Renal cortex interstitium (tissue), 11 donors: ENCODE results near the gene TMCC2. TPM values are rescaled to one million over a fixed set of nuclear protein-coding genes. Genes with fewer than 3 reads are reported as not detected.

Experiments used
- DNase-seq, 11 donors: peaks; one replicate each; pipeline ENCODE4 v3.0.0-alpha.2; 2013; ENCODE audit warnings: low read depth in 9 of 11, low spot score in 4 of 11; ENCODE audit errors: extremely low read depth in 1 of 11
- polyA plus RNA-seq, 3 donors: library from polyadenylated mRNA; unstranded; fragments of 120-200 nt; gene quantifications; one replicate each; pipeline ENCODE4 v1.2.1, GENCODE V29; 2013; ENCODE audit not compliant: insufficient read length in 3 of 3

Gene TMCC2
- polyA plus RNA-seq, 3 donors = 7.2 to 8.7 (median 7.9) TPM

- DNase-seq = peak; percentile 63 to 85 (median 77)
Observed at GRCh38 chr1:205255941-205256780, 28.4 kb downstream of the TMCC2 start.

DNA sequence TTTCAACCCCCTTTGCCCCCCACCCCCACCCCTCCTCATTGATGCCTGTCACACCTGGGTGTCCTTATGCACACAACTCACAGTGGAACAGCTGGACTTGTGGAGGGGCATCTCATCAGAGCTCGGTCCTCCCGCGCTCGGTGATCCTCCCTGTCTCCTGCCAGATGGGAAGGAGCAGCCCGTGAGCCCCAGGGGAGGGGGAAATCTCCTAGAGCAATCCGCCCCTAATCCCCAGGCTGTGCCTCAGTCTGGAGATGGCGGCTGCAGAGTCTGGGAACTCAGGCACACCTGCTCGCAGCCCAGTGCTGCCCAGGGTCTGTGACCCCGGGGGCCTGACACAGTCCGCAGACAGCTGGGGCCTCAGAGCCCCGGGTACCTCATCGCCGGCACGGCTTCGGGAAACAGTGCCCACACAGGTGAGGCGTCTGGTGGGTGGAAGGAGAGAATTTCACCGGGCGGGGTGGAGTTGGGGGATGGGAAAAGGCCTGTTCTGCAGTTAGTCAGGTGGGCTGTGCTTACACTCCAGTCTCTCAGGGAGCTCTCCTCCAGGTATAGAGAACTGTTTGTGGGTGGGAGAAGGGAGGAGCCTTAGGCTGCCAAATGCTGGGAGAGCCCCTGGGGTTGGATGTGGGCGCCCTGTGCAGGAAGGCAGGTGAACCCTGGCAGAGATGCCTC lies 29.3 kb downstream of the TMCC2 start:
- no peak for DNase-seq

DNA sequence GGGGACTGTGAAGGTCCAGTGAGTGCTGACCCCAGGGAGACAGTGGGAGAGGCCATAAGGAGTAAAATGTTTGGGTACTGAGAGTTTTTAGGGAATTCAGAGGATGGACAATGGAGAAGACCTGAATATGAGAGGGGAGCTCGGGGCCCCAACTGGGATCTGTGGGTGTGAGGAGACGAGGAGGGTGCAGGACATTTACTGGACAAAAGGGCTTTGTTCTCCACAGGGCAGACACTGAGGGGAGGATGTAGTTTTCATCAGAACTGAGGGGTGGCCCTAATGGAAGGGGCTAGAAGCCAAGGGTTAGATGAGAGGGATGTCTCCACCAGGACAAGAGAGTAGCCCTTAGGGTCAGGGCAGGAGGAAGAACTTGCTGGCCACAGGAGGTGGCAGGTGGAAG lies 30.0 kb downstream of the TMCC2 start:
- DNase-seq = no peak

DNA sequence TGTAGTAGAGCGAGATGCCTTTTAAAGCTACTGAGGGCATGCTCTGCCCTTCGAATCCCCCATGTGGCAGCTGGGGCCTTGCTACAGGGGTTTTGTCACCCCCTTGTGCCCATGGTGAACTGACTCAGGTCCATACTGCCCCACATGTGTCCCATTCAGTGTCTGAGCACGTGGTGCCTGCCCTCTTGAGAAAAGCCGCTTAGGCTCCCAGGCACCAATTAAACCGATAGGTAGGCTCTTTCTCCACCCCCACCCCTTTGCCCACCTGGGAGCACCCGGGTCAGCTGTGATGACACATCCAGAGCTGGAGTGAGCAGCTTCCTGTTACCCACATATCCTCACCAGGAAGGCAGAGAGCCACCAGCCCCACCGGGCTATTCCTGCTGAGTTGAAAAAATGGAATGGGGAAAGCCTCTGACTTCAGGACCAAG lies 30.5 kb downstream of the TMCC2 start:
- no peak for DNase-seq

DNA sequence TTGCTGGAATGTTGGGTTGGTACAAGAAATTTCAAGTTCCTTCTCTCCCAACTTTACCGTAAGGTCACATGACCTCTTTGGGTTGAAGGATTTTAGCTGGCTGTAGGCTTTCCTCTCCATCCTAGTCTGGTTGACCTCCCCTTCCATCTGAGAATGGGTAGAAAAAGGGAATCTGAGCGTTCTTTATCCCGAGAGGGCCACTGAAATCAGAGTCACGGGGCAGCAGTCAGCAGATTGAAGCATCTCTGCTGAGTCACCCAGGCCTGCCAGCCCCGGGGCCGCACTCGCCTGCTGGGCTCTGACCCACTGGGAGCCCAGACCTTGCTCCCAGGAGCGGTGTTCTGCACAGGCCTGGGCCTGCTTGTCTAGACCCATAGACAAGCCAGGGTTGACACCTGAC lies 31.0 kb downstream of the TMCC2 start:
- no peak for DNase-seq

DNA sequence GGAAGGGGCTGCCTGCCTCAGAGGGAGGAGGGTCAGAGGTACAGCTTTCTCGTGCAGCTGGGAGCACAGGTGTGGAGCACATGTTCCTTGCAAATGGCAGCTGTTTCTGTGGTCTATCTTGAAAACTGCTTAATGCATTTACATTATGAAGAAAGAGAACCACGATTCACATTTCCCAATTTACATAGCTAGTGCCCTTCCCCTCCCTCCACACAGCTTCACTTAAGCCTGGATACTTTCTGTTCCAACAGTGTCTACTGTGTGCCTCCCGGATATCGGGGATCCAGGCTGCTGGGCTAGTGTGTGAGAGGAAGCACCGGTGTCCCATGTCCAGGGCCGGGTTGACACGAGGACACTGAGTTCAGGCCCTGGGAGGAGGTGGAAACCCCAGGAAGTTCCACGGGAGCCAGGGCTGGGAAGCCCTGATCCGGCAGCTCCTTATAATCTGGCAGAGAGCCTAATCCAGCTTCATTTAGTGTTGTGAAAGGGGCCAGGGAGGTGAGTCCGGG lies 31.6 kb downstream of the TMCC2 start:
- DNase-seq = no peak

DNA sequence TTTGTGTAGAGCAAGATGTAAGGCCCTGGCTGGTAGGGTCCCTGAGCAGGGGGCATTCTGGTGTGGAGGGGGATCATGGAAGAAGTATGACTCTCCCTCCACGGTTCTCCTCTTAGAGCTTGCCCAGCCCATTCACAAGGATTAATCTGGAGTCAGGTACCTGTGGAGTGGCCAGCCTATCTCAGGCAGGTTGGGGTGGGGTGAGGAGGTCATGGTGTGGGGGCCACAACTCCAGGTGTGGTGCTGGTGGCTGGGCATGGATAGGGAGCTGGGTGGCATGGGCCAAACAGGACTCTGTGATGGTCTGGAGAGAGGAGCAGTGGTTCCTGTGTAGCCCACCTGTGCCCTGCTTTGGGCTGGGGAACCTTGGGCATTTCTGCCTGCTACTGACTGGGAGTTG lies 32.3 kb downstream of the TMCC2 start:
- DNase-seq = no peak

DNA sequence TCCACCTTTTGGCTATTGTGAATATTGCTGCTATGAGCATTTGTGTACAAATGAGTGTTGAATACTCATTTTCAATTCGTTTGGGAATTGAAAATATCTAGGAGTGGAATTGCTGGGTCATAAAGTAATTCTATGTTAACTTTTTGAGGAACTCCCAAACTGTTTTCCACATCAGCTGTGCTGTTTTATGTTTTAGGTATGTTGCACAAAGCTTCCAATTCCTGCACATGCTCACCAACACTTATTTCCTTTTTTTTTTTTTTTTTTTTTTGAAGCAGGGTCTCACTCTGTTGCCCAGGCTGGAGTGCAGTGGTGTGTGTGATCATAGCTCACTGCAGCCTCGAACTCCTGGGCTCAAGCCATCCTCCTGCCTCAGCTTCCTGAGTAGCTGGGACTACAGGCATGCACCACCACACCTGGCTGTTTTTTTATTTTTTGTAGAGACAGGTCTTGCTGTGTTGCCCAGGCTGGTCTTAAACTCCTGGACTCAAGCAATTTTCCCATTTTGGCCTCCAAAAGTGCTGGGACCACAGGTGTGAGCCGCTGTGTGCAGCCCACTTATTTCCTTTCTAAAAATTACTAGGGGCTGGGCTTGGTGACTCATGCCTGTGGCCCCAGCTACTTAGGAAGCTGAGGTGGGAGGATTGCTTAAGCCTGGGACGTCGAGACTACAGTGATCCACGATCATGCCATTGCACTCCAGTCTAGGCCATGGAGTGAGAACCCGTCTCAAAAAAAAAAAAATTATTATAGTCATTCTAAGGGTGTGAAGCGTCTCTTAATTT lies 33.4 kb downstream of the TMCC2 start:
- no peak for DNase-seq

- no peak for DNase-seq
Observed at GRCh38 chr1:205261946-205262691, 34.4 kb downstream of the TMCC2 start.

GRCh38 chr1:205262731-205263171 lies 35.0 kb downstream of the TMCC2 start:
- DNase-seq = no peak

DNA sequence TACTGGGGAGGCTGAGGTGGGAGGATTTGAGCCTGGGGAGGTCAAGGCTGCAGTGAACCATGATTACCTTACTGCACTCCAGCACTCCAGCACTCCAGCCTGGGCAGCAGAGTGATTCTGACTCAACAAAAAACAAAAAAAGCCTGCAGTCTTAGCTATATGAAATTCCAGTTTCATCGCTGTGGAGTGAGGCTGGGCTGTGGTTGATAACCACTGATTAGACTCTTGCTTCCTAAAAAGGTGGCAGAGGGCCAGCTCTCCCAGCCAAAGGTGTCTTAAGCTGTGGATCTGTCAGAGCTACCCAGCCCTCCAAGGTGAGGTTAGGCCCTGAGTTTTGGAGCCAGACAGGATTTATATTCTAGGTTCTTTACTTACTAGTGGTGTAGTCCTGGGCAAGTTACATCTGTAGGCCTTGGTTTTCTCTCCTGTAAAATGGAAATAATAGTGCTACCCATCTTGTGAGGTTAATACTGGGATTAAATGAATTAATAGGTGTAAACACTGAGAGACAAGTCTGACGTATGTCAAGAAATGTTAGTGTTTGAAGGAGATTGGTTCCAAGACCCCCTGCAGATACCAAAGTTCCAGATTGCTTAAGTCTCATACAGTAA lies 35.9 kb downstream of the TMCC2 start:
- DNase-seq = no peak

- no peak for DNase-seq
Observed at GRCh38 chr1:205266611-205267305, 39.0 kb downstream of the TMCC2 start.

DNA sequence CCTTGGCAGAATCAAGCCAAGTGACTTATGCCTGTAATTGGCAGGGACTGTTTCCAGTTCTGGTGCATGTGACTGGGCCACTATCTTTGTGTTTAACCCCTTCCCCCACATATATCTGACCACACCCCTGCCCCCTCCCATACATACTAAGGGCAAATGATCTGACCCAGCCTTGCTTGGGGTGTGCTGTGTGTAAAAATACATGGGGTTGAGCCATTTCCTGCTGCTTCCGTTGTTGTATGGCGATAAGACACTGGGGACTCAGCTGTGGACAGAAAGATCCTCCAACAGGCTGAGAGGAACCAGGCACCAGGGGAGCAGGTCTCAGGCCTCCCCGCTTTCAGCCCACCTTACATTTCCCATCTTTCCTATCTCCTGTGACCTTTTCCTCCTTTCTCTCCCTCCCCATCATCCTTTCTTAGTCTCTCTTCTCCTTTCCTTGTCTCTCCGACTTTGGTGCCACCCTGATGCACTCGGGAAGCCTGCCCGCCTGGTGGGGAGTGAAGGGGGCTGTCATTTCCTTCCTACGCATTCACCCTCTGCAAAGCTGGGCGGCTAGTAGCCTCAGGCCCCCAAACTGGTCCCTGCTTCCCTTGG lies 39.7 kb downstream of the TMCC2 start:
- no peak for DNase-seq

DNA sequence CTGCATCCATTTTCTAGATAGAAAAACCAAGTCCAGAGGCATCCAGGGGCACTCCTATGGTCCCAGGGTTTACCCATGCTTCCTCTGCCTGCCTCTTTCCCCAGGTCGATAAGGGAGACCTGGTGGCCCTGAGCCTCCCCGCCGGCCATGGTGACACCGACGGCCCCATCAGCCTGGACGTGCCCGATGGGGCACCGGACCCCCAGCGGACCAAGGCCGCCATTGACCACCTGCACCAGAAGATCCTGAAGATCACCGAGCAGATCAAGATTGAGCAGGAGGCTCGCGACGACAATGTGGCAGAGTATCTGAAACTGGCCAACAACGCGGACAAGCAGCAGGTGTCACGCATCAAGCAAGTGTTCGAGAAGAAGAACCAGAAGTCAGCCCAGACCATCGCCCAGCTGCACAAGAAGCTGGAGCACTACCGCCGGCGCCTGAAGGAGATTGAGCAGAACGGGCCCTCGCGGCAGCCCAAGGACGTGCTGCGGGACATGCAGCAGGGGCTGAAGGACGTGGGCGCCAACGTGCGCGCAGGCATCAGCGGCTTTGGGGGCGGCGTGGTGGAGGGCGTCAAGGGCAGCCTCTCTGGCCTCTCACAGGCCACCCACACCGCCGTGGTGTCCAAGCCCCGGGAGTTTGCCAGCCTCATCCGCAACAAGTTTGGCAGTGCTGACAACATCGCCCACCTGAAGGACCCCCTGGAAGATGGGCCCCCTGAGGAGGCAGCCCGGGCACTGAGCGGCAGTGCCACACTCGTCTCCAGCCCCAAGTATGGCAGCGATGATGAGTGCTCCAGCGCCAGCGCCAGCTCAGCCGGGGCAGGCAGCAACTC lies 41.3 kb downstream of the TMCC2 start:
- no peak for DNase-seq

- no peak for DNase-seq
Observed at GRCh38 chr1:205269711-205270110, 42.0 kb downstream of the TMCC2 start.

- DNase-seq = no peak
Observed at GRCh38 chr1:205270271-205270670, 42.5 kb downstream of the TMCC2 start.

DNA sequence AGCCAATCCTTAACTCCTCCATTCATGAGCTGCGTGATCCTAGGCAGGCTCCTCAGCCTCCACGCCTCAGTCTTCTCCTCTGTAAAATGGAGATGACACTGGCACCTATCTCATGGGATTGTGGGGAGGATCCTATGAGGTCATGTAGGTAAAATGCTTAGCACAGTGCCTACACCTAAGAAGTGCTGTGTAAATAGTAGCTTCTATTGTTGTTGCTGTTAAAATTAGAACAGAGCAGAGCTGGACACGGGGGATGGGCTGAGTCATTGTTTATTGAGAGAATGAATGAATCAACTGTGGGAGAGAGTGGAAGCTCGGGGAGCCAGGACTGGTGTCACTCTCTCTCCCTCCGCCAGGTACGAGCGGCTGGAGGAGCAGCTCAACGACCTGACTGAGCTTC lies 43.0 kb downstream of the TMCC2 start:
- no peak for DNase-seq
